HL-60 (cell line): ENCODE results near the gene ABHD2.

ENCODE experiments used
- CTCF ChIP-seq: IDR thresholded peaks from one replicate; pipeline ENCODE4 v1.5.1; 2011; ENCODE audit warnings: low read length, control low read depth, inconsistent platforms; ENCODE audit not compliant: insufficient read depth
- GABPA ChIP-seq: IDR thresholded peaks from 2 replicates; pipeline ENCODE4 v1.6.1; 2012; ENCODE audit warnings: low read depth

- TF ChIP-seq CTCF (no peak), GABPA (no peak)
These were observed 159.2 kb downstream of the ABHD2 start for GRCh38 chr15:89247446-89247845.
